ENCODE data around the gene NOTCH4.
"Not testable (repeated sequence)": the region's sequence is repeated elsewhere in the genome, so short reads cannot be mapped to it uniquely, and the experiment has no call there.

Gene NOTCH4

GRCh38 chr6:32188381-32189068 lies 35.3 kb downstream of the NOTCH4 start:
- 36 to 44% methylated on average over 12 to 13 of the region's 13 CpGs for WGBS, 2 experiments
- no peaks in the 10 kb centered on the region for H3K9me3 ChIP-seq (ENCODE audit: control insufficient read depth, low read length)
- peaks cover 30% of the 10 kb centered on the region for H3K4me1 ChIP-seq (ENCODE audit: control insufficient read depth, insufficient read depth, low read length)
- peak overlapping the region; percentile 58 for H3K4me3 ChIP-seq (ENCODE audit: insufficient read depth, low read depth, low read length)
- H3K27ac ChIP-seq (ENCODE audit: insufficient read depth, low read depth, low read length, poor library complexity, severe bottlenecking), result no peak overlapping the region
- peaks cover 16% of the 10 kb centered on the region for H3K36me3 ChIP-seq (ENCODE audit: control insufficient read depth, insufficient read depth, low read length)
- no peaks in the 10 kb centered on the region for H3K27me3 ChIP-seq (ENCODE audit: control insufficient read depth, insufficient read depth, low read length, poor library complexity, severe bottlenecking)

DNA sequence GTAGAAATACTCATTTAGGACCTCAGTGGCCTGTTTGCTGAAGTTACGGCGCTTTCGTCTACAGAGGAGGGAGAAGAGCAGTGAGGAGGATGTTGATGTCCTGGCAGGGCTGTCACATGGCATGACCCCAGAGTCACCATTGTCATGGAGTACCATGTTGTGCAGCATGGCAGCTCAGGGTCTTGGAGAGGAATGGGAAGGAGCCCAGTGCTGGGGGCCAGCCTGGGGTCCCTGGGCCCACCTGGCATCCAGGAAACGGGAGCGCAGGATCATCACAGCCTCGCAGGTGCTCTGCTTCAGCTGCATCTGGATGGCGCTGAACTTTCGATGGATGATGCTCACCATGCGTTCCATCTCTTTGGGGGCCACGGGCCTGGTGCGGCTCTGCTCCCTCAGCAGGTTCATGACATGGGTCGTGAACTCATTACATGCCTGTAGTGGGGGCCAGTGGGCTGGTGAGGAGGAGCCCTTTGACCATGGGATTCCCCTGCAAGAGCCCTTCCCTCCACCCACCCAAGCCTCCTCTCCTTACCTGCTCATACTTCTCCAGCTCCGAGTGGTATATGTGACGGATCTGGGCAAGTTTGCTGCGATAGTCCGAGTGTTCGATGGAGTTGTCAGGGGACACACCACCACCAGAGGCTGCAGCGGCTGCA lies 36.0 kb downstream of the NOTCH4 start:
- Histone ChIP-seq H3K4me3 (ENCODE audit: insufficient read depth, low read depth, low read length) (peak overlapping the region; percentile 58), H3K36me3 (ENCODE audit: control insufficient read depth, insufficient read depth, low read length) (peaks cover 20% of the 10 kb centered on the region), H3K4me1 (ENCODE audit: control insufficient read depth, insufficient read depth, low read length) (peaks cover 30% of the 10 kb centered on the region)
- H3K27me3 ChIP-seq (ENCODE audit: control insufficient read depth, insufficient read depth, low read length, poor library complexity, severe bottlenecking); H3K27ac ChIP-seq (ENCODE audit: insufficient read depth, low read depth, low read length, poor library complexity, severe bottlenecking); H3K9me3 ChIP-seq (ENCODE audit: control insufficient read depth, low read length): not testable (repeated sequence)
- 91% methylated on average over 18 of the region's 18 CpGs for WGBS, 2 experiments

DNA sequence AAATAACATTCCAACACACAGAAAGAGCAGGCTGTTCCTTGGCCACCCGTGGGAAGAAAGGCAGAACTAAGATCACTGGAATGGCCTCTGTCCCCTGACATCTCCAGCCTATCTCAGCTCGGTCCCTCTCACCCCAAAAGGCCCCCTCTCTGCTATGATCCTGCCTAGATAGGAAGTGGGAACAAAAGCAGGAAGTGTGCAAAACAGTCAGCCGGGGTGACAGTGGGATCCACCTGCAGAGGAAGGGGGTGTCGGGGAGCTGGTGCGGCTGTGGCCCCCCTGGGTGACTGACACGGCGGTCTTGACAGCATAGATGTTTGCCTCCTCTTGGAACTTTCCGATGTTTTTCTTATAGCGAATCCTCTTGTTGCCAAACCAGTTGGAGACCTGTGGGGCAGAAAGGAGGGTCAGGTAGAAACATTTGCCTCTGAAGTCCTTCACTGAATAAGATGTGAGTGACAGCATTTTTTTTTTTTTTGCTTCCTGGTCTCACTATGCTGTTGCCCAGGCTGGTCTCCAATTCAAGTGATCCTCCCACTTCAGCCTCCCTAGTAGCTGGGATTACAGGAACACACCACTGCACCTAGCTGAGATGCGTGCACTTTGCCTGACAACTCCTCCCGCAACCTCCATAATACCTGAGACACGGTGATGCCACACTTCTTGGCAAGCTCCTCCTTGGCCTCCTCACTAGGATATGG lies 36.7 kb downstream of the NOTCH4 start:
- Histone ChIP-seq H3K36me3 (ENCODE audit: control insufficient read depth, insufficient read depth, low read length) (peaks cover 24% of the 10 kb centered on the region), H3K4me1 (ENCODE audit: control insufficient read depth, insufficient read depth, low read length) (peaks cover 23% of the 10 kb centered on the region), H3K4me3 (ENCODE audit: insufficient read depth, low read depth, low read length) (no peak overlapping the region), H3K27me3 (ENCODE audit: control insufficient read depth, insufficient read depth, low read length, poor library complexity, severe bottlenecking) (no peaks in the 10 kb centered on the region), H3K27ac (ENCODE audit: insufficient read depth, low read depth, low read length, poor library complexity, severe bottlenecking) (no peak overlapping the region), H3K9me3 (ENCODE audit: control insufficient read depth, low read length) (no peaks in the 10 kb centered on the region)
- 96% methylated on average over 12 of the region's 12 CpGs for WGBS, 2 experiments

DNA sequence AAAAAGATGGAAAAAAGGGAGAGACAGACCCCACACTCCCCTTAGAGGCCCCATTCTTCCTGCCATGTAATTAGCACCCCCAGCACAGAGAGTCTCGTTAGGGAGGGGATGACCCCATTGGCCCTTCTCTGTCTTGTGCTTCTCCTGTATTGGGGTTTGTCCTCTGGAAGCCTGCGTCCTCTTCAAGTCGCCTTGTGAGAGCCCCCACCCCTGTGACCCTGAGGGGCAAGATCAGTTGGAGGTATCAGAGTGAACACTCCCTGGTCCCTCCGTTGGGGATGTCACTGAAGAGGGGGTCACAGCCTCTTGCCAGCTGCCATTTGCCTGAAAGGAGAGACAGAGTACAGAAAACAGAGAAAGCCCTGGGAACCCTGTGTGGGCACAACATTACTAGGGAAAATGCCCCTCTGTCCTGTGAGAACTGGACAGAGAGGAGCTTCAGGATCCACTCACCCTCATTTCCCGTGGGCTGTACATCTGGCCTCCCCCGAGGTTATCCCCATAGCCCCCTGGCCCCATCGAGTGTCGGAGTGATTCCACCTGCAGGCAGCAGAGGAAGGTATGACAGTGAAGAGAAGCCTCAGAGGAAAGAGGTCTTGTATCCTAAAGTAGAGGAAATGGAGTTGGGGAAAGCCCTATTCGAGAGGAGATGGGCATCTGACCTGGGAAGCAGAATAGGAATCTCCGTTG lies 37.6 kb downstream of the NOTCH4 start:
- H3K36me3 ChIP-seq (ENCODE audit: control insufficient read depth, insufficient read depth, low read length), result peaks cover 27% of the 10 kb centered on the region
- not testable (repeated sequence) for H3K27ac ChIP-seq (ENCODE audit: insufficient read depth, low read depth, low read length, poor library complexity, severe bottlenecking); H3K27me3 ChIP-seq (ENCODE audit: control insufficient read depth, insufficient read depth, low read length, poor library complexity, severe bottlenecking); H3K4me3 ChIP-seq (ENCODE audit: insufficient read depth, low read depth, low read length); H3K9me3 ChIP-seq (ENCODE audit: control insufficient read depth, low read length)
- peaks cover 16% of the 10 kb centered on the region for H3K4me1 ChIP-seq (ENCODE audit: control insufficient read depth, insufficient read depth, low read length)
- WGBS, 2 experiments, result 90 to 93% methylated on average over 10 of the region's 10 CpGs

DNA sequence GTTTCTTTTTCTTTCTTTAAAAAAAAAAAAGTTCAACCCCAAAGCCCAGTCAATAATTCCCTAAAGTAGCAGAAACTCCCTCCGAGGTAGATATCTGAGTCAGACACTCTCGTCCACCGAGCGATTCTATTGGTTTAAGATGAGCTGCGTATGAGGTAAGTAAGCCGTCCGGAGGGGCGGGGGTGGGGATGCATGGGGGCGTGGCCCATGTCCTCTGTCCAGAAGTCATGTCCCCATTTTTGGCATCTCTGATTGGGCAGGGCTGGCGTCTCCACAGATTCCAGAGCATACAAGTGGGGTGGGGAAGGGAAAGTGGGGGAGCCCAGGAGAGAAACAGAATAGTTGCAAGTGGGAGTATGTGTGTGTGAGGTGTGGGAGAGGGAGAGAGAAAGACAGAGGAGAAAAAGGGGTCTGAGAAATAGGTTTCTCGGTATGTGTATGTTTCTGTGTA lies 38.2 kb downstream of the NOTCH4 start:
- not testable (repeated sequence) for H3K27me3 ChIP-seq (ENCODE audit: control insufficient read depth, insufficient read depth, low read length, poor library complexity, severe bottlenecking); H3K9me3 ChIP-seq (ENCODE audit: control insufficient read depth, low read length); H3K27ac ChIP-seq (ENCODE audit: insufficient read depth, low read depth, low read length, poor library complexity, severe bottlenecking); H3K4me3 ChIP-seq (ENCODE audit: insufficient read depth, low read depth, low read length)
- H3K36me3 ChIP-seq (ENCODE audit: control insufficient read depth, insufficient read depth, low read length), result peaks cover 27% of the 10 kb centered on the region
- H3K4me1 ChIP-seq (ENCODE audit: control insufficient read depth, insufficient read depth, low read length), result peaks cover 13% of the 10 kb centered on the region
- 31 to 38% methylated on average over 10 to 11 of the region's 11 CpGs for WGBS, 2 experiments

- Histone ChIP-seq H3K27ac (ENCODE audit: insufficient read depth, low read depth, low read length, poor library complexity, severe bottlenecking) (no peak within 1 kb of the TSS), H3K27me3 (ENCODE audit: control insufficient read depth, insufficient read depth, low read length, poor library complexity, severe bottlenecking) (no peaks in the 10 kb centered on the region), H3K9me3 (ENCODE audit: control insufficient read depth, low read length) (no peaks in the 10 kb centered on the region), H3K36me3 (ENCODE audit: control insufficient read depth, insufficient read depth, low read length) (peaks cover 27% of the 10 kb centered on the region), H3K4me3 (ENCODE audit: insufficient read depth, low read depth, low read length) (no peak within 1 kb of the TSS), H3K4me1 (ENCODE audit: control insufficient read depth, insufficient read depth, low read length) (peaks cover 15% of the 10 kb centered on the region)
- 85 to 87% methylated on average over 6 of the region's 6 CpGs for WGBS, 2 experiments
Measured at GRCh38 chr6:32184084-32184640, 39.7 kb downstream of the NOTCH4 start, which contains the start of gene AGER. Gene AGER (minus strand): TSS chr6:32184253. CDS start chr6:32184222, 31 bp downstream.

DNA sequence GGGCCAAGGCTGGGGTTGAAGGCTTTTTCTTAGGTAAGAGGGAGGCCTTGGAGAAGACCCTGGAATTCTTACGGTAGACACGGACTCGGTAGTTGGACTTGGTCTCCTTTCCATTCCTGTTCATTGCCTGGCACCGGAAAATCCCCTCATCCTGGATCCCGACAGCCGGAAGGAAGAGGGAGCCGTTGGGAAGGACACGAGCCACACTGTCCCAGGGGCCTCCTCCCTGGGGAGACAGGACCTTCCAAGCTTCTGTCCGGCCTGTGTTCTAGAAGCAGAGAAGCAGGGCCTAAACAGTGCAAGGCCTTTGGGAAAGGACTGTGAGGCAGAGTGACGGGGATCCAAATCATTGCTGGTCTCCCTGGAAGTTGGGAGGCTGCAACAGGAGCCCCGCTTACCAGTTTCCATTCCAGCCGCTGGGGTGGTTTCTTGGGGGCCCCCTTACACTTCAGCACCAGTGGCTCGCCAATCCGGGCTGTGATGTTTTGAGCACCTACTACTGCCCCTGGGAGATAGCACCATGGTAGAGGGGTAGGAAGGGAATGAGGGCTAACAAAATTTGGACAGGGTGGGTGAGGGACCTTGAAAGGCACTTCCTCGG lies 40.3 kb downstream of the NOTCH4 start:
- H3K27ac ChIP-seq (ENCODE audit: insufficient read depth, low read depth, low read length, poor library complexity, severe bottlenecking), result no peak overlapping the region
- 92 to 93% methylated on average over 15 of the region's 15 CpGs for WGBS, 2 experiments
- no peaks in the 10 kb centered on the region for H3K27me3 ChIP-seq (ENCODE audit: control insufficient read depth, insufficient read depth, low read length, poor library complexity, severe bottlenecking)
- H3K36me3 ChIP-seq (ENCODE audit: control insufficient read depth, insufficient read depth, low read length), result peaks cover 27% of the 10 kb centered on the region
- H3K4me1 ChIP-seq (ENCODE audit: control insufficient read depth, insufficient read depth, low read length), result peaks cover 15% of the 10 kb centered on the region
- H3K4me3 ChIP-seq (ENCODE audit: insufficient read depth, low read depth, low read length), result no peak overlapping the region
- no peaks in the 10 kb centered on the region for H3K9me3 ChIP-seq (ENCODE audit: control insufficient read depth, low read length)

GRCh38 chr6:32183030-32183429 lies 40.8 kb downstream of the NOTCH4 start:
- H3K36me3 ChIP-seq (ENCODE audit: control insufficient read depth, insufficient read depth, low read length), result peaks cover 27% of the 10 kb centered on the region
- peaks cover 10% of the 10 kb centered on the region for H3K4me1 ChIP-seq (ENCODE audit: control insufficient read depth, insufficient read depth, low read length)
- WGBS, 2 experiments, result 90 to 96% methylated on average over 3 of the region's 3 CpGs
- H3K27me3 ChIP-seq (ENCODE audit: control insufficient read depth, insufficient read depth, low read length, poor library complexity, severe bottlenecking), result no peaks in the 10 kb centered on the region
- no peaks in the 10 kb centered on the region for H3K9me3 ChIP-seq (ENCODE audit: control insufficient read depth, low read length)
- H3K27ac ChIP-seq (ENCODE audit: insufficient read depth, low read depth, low read length, poor library complexity, severe bottlenecking), result no peak overlapping the region
- H3K4me3 ChIP-seq (ENCODE audit: insufficient read depth, low read depth, low read length), result no peak overlapping the region

DNA sequence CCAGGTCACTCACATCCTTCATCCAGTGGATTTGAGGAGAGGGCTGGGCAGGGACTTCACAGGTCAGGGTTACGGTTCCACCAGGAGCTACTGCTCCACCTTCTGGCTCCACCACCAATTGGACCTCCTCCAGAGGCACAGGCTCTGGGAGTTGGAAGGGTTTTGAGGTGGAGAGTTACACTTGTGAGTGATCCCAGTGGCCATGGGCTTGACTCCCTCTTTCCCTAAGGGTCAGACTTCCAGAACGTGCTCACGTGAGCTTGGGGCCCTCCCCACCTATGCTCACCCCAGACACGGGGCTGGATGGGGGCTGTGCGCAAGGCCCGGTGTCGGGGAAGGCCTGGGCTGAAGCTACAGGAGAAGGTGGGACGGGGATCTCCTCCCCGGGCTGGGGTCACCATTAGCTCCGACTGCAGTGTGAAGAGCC lies 41.3 kb downstream of the NOTCH4 start:
- H3K27ac ChIP-seq (ENCODE audit: insufficient read depth, low read depth, low read length, poor library complexity, severe bottlenecking), result no peak overlapping the region
- H3K4me1 ChIP-seq (ENCODE audit: control insufficient read depth, insufficient read depth, low read length), result peaks cover 10% of the 10 kb centered on the region
- H3K27me3 ChIP-seq (ENCODE audit: control insufficient read depth, insufficient read depth, low read length, poor library complexity, severe bottlenecking), result no peaks in the 10 kb centered on the region
- 95 to 96% methylated on average over 10 of the region's 10 CpGs for WGBS, 2 experiments
- H3K9me3 ChIP-seq (ENCODE audit: control insufficient read depth, low read length), result no peaks in the 10 kb centered on the region
- H3K36me3 ChIP-seq (ENCODE audit: control insufficient read depth, insufficient read depth, low read length), result peaks cover 25% of the 10 kb centered on the region
- no peak overlapping the region for H3K4me3 ChIP-seq (ENCODE audit: insufficient read depth, low read depth, low read length)
